HL-60 (cell line): Measurements from ENCODE around the gene WDR35.
"Not testable (repeated sequence)": the region's sequence is repeated elsewhere in the genome, so short reads cannot be mapped to it uniquely, and the experiment has no call there.

Experiments used
- POLR2AphosphoS5 ChIP-seq: IDR thresholded peaks from 2 replicates; pipeline ENCODE4 v1.6.1; 2012; ENCODE audit warnings: low read depth
- TF ChIP-seq, protein P1 (sequence below): IDR thresholded peaks from one replicate; pipeline ENCODE4 v1.5.1; 2011; ENCODE audit warnings: low read length, control low read depth, inconsistent platforms; ENCODE audit not compliant: insufficient read depth

DNA sequence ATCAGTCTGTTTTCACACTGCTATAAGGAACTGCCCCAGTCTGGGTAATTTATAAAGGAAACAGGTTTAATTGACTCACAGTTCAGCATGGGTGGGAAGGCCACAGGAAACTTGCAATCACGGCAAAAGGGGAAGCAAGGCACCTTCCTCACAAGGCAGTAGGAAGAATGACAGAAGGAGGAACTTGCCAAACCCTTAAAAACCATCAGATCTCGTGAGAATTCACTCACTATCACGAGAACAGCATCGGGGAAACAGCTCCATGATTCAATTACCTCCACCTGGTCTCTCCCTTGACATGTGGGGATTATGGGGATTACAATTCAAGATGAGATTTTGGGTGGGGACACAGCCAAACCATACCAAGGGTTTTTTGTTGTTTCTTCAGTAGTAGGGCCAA lies 97.9 kb downstream of the WDR35 start:
- TF ChIP-seq, protein P1, sequence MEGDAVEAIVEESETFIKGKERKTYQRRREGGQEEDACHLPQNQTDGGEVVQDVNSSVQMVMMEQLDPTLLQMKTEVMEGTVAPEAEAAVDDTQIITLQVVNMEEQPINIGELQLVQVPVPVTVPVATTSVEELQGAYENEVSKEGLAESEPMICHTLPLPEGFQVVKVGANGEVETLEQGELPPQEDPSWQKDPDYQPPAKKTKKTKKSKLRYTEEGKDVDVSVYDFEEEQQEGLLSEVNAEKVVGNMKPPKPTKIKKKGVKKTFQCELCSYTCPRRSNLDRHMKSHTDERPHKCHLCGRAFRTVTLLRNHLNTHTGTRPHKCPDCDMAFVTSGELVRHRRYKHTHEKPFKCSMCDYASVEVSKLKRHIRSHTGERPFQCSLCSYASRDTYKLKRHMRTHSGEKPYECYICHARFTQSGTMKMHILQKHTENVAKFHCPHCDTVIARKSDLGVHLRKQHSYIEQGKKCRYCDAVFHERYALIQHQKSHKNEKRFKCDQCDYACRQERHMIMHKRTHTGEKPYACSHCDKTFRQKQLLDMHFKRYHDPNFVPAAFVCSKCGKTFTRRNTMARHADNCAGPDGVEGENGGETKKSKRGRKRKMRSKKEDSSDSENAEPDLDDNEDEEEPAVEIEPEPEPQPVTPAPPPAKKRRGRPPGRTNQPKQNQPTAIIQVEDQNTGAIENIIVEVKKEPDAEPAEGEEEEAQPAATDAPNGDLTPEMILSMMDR: not testable (repeated sequence)
- TF ChIP-seq POLR2AphosphoS5: peak; percentile 87
